Testis (tissue), 3 donors: ENCODE results near the gene STYK1. TPM values are rescaled to one million over a fixed set of nuclear protein-coding genes. Genes with fewer than 3 reads are reported as not detected.
"Not testable (repeated sequence)": the region's sequence is repeated elsewhere in the genome, so short reads cannot be mapped to it uniquely, and the experiment has no call there.

ENCODE experiments used
- DNase-seq: peaks from one replicate; pipeline ENCODE4 v3.0.0-alpha.2; 2019
- H3K27ac ChIP-seq, 2 donors: fragments of 200-600 bp; sonication (generic); one replicate each; pipeline ENCODE4 v1.5.1; 2019
- H3K27me3 ChIP-seq: fragments of 200-600 bp; sonication (generic); one replicate; pipeline ENCODE4 v1.5.1; 2019
- H3K36me3 ChIP-seq: fragments of 200-600 bp; sonication (generic); one replicate; pipeline ENCODE4 v1.5.1; 2017; ENCODE audit warnings: low read depth; ENCODE audit errors: missing control alignments
- H3K4me1 ChIP-seq: fragments of 200-600 bp; sonication (generic); one replicate; pipeline ENCODE4 v1.5.1; 2019
- H3K4me3 ChIP-seq, 2 donors: fragments of 200-600 bp; sonication (generic); one replicate each; pipeline ENCODE4 v1.5.1; 2017 to 2019
- H3K9me3 ChIP-seq: fragments of 200-600 bp; sonication (generic); one replicate; pipeline ENCODE4 v1.5.1; 2017
- POLR2A ChIP-seq: fragments of 450-650 bp; IDR thresholded peaks from one replicate; pipeline ENCODE4 v1.6.1; 2017; ENCODE audit warnings: antibody characterized with exemption, mild to moderate bottlenecking, moderate library complexity
- WGBS, 2 donors: methylation state at CpG; one replicate each; pipeline ENCODE4 v1.1.5; 2018; 5-methylcytosine and 5-hydroxymethylcytosine counted together
- intact Hi-C: fragments of 100-400 bp; cut with DNase I; formaldehyde crosslinking; loops from one replicate; pipeline ENCODE4 v1.15.1; 2023; ENCODE audit warnings: low total_unique reads
- polyA plus RNA-seq: library from polyadenylated mRNA; stranded (reverse); fragments of 350-450 nt; fragmentation: Illumina TruSeq; extraction: RNeasy Lipid Tissue Mini Kit (QIAGEN cat#74804); gene quantifications from one replicate; pipeline ENCODE4 v1.2.3, GENCODE V29; 2014; ENCODE audit warnings: low read depth, low replicate concordance; ENCODE audit not compliant: insufficient read depth
- total RNA-seq, 2 donors: library from RNA; depleted of rRNA; stranded (reverse); fragments of >200 nt; gene quantifications; one replicate each; pipeline ENCODE4 v1.2.3, GENCODE V29; 2016
- TF ChIP-seq, protein P1 (sequence below), 3 experiments: fragments of 450-650 bp in 2 of 3; fragments of 200-600 bp in 1 of 3; sonication (generic) in 1 of 3; IDR thresholded peaks; one replicate each; pipeline ENCODE4 v1.5.1; 2016 to 2019; ENCODE audit warnings: antibody characterized with exemption in 3 of 3, mild to moderate bottlenecking in 2 of 3, moderate library complexity in 1 of 3

Gene STYK1
- total and polyA plus RNA-seq, 3 donors from 2014 or later, result 0.24 to 0.50 (median 0.26) TPM

DNA sequence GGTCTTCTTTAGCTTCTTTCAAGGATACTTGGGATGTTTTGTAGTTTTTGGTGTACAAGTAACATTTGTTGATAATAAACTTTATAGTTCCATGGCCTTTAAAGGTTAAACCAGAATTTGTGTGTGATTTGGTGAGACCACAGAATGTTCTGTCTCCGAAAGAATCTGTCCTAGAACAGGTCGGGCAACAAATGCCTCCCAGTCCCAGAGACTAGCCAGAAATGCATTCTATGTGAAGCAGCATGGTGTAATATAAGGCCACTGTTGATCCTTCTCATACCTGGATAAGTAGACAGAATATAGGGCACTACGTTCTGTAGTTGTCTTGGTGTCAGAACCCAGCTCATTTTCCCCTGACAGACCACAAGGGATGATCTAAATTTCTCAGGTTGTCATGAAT is 10.0 kb downstream of the STYK1 start:
- TF ChIP-seq, protein P1, sequence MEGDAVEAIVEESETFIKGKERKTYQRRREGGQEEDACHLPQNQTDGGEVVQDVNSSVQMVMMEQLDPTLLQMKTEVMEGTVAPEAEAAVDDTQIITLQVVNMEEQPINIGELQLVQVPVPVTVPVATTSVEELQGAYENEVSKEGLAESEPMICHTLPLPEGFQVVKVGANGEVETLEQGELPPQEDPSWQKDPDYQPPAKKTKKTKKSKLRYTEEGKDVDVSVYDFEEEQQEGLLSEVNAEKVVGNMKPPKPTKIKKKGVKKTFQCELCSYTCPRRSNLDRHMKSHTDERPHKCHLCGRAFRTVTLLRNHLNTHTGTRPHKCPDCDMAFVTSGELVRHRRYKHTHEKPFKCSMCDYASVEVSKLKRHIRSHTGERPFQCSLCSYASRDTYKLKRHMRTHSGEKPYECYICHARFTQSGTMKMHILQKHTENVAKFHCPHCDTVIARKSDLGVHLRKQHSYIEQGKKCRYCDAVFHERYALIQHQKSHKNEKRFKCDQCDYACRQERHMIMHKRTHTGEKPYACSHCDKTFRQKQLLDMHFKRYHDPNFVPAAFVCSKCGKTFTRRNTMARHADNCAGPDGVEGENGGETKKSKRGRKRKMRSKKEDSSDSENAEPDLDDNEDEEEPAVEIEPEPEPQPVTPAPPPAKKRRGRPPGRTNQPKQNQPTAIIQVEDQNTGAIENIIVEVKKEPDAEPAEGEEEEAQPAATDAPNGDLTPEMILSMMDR (IDR thresholded peaks at IDR 0.05), result no peak
- TF ChIP-seq POLR2A, result no peak
- no peak overlapping the region for H3K27ac ChIP-seq
- no peaks in the 10 kb centered on the region for H3K36me3 ChIP-seq
- no peak for DNase-seq
- H3K4me3 ChIP-seq, result no peak overlapping the region
- intact Hi-C loops, result no loop called here
- 79 to 83% methylated on average over 3 of the region's 3 CpGs for WGBS, 2 donors
- no peaks in the 10 kb centered on the region for H3K4me1 ChIP-seq
- H3K27me3 ChIP-seq, result no peaks in the 10 kb centered on the region
- H3K9me3 ChIP-seq, result no peaks in the 10 kb centered on the region

GRCh38 chr12:10661338-10661737 is 12.5 kb downstream of the STYK1 start:
- TF ChIP-seq, protein P1 (IDR thresholded peaks at IDR 0.05), result no peak
- TF ChIP-seq POLR2A, result no peak
- Histone ChIP-seq H3K27ac (no peak overlapping the region), H3K36me3 (no peaks in the 10 kb centered on the region), H3K4me1 (no peaks in the 10 kb centered on the region), H3K4me3 (no peak overlapping the region), H3K9me3 (no peaks in the 10 kb centered on the region), H3K27me3 (no peaks in the 10 kb centered on the region)
- DNase-seq, result no peak
- WGBS, 2 donors, result 84 to 92% methylated on average over 3 of the region's 3 CpGs
- intact Hi-C loops, result no loop called here

DNA sequence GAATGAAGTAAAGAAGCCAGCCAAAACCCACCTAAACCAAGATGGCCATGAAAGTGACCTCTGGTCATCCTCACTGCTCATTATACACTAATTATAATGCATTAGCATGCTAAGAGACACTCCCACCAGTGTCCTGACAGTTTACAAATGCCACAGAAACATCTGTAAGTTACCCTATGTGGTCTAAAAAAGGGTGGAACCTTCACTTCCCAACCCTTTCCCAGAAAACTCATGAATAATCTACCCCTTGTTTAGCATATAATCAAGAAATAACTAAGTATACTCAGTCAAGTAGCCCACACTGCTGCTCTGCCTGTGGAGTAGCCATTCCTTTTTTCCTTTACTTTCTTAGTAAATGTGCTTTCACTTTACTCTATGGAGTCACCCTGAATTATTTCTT is 19.8 kb downstream of the STYK1 start:
- Histone ChIP-seq H3K27ac (no peak overlapping the region), H3K4me1 (no peaks in the 10 kb centered on the region), H3K9me3 (no peaks in the 10 kb centered on the region), H3K36me3 (no peaks in the 10 kb centered on the region), H3K4me3 (no peak overlapping the region), H3K27me3 (no peaks in the 10 kb centered on the region)
- no peak for TF ChIP-seq POLR2A
- TF ChIP-seq, protein P1 (IDR thresholded peaks at IDR 0.05), result no peak
- intact Hi-C loops, result no loop called here
- DNase-seq, result no peak

GRCh38 chr12:10652192-10652591 is 21.7 kb downstream of the STYK1 start:
- TF ChIP-seq, protein P1 (IDR thresholded peaks at IDR 0.05), result no peak
- no peak for TF ChIP-seq POLR2A
- Histone ChIP-seq H3K36me3 (no peaks in the 10 kb centered on the region), H3K27ac (no peak overlapping the region), H3K9me3 (no peaks in the 10 kb centered on the region), H3K27me3 (no peaks in the 10 kb centered on the region), H3K4me1 (no peaks in the 10 kb centered on the region), H3K4me3 (no peak overlapping the region)
- WGBS, 2 donors, result 60% methylated on average over 3 of the region's 3 CpGs
- intact Hi-C loops, result no loop called here
- no peak for DNase-seq

- intact Hi-C loops, DNase-seq: not testable (repeated sequence)
Observed at GRCh38 chr12:10646576-10646975, 27.3 kb downstream of the STYK1 start.

More at GRCh38 chr12:10646576-10646975, 27.3 kb downstream of the STYK1 start:
- H3K9me3 ChIP-seq, H3K27ac ChIP-seq, H3K27me3 ChIP-seq, H3K36me3 ChIP-seq, H3K4me1 ChIP-seq, H3K4me3 ChIP-seq: not testable (repeated sequence)
